Mammary epithelial cell (primary cell): ENCODE data around the gene PLEKHG2.

Source experiments
- CTCF ChIP-seq, 2 donors: IDR thresholded peaks in 1 of 2; conservative IDR thresholded peaks in 1 of 2; 2 replicates each; pipeline ENCODE4 v1.5.1; 2011 to 2012; ENCODE audit warnings: inconsistent platforms in 2 of 2, low read length in 2 of 2, mild to moderate bottlenecking in 2 of 2, control low read depth in 1 of 2, low read depth in 1 of 2; ENCODE audit not compliant: insufficient read depth in 1 of 2; ENCODE audit errors: extremely low read depth in 1 of 2
- EZH2 ChIP-seq: IDR thresholded peaks from 2 replicates; pipeline ENCODE4 v1.6.1; 2012; ENCODE audit warnings: low read length, inconsistent platforms, borderline replicate concordance

- TF ChIP-seq CTCF (conservative IDR thresholded peaks at IDR 0.05 in 1 of 2, IDR thresholded peaks at IDR 0.05 in 1 of 2; ENCODE audit: extremely low read depth in 1 of 2, insufficient read depth in 1 of 2, low read depth in 1 of 2, low read length in 2 of 2) (no peak), EZH2 (no peak)
These were observed 16.0 kb downstream of the PLEKHG2 start for GRCh38 chr19:39428283-39429112.
